ENCODE measurements around the gene HES4.
"Not testable (repeated sequence)": the region's sequence is repeated elsewhere in the genome, so short reads cannot be mapped to it uniquely, and the experiment has no call there.

Gene HES4

DNA sequence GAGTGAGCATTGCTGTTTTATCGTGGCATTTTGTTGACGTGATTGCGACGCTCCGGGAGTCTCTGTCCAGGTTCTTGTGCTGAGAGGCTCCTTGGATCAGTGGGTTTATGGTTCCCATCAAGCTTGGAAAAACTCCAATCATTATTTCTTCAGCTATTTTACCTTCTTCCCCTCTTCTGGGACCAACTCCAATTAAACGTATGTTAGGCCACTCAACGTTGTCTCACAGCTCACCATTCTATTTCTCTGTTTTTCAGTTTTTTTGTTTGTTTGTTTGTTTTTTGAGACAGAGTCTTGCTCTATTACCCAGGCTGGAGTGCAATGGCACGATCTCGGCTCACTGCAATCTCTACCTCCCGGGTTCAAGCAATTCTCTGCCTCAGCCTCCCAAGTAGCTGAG, 8.0 kb downstream of the HES4 start:
- Histone ChIP-seq H3K27me3 (ENCODE audit: insufficient read depth, low read length) (peaks cover 82% of the 10 kb centered on the region), H3K9ac (ENCODE audit: low read depth, low read length) (no peak overlapping the region), H3K9me3 (ENCODE audit: insufficient read depth, low read depth, low read length) (no peaks in the 10 kb centered on the region), H3K36me3 (ENCODE audit: insufficient read depth, low read depth, low read length) (no peaks in the 10 kb centered on the region), H3K27ac (ENCODE audit: low read length) (no peak overlapping the region), H3K4me1 (ENCODE audit: insufficient read depth, low read length) (no peaks in the 10 kb centered on the region), H3K4me3 (ENCODE audit: low read length) (no peak overlapping the region)

- not testable (repeated sequence) for H3K4me1 ChIP-seq (ENCODE audit: insufficient read depth, low read length); H3K9me3 ChIP-seq (ENCODE audit: insufficient read depth, low read depth, low read length); H3K27ac ChIP-seq (ENCODE audit: low read length); H3K4me3 ChIP-seq (ENCODE audit: low read length); H3K36me3 ChIP-seq (ENCODE audit: insufficient read depth, low read depth, low read length); H3K9ac ChIP-seq (ENCODE audit: low read depth, low read length)
- H3K27me3 ChIP-seq (ENCODE audit: insufficient read depth, low read length): peaks cover 81% of the 10 kb centered on the region
Measured at GRCh38 chr1:991275-991674, 8.6 kb downstream of the HES4 start.

DNA sequence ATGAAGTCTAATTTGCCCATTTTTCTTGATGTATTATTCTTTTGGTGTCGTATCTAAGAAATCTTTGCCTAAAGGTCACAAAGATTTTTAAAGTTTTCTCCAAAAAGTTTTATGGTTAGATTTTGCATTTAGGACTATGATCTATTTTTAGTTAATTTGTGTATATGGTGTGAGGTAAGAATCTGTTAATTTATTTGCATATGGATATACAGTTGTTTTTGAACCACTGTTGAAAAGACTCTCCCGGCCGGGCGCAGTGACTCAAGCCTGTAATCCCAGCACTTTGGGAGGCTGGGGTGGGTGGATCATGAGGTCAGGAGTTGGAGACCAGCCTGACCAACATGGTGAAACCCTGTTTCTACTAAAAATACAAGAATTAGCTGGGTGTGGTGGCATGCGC, 11.8 kb downstream of the HES4 start:
- not testable (repeated sequence) for H3K36me3 ChIP-seq (ENCODE audit: insufficient read depth, low read depth, low read length); H3K9me3 ChIP-seq (ENCODE audit: insufficient read depth, low read depth, low read length); H3K9ac ChIP-seq (ENCODE audit: low read depth, low read length); H3K27ac ChIP-seq (ENCODE audit: low read length); H3K4me3 ChIP-seq (ENCODE audit: low read length); H3K4me1 ChIP-seq (ENCODE audit: insufficient read depth, low read length)
- H3K27me3 ChIP-seq (ENCODE audit: insufficient read depth, low read length): peaks cover 75% of the 10 kb centered on the region

- Histone ChIP-seq H3K27me3 (ENCODE audit: insufficient read depth, low read length) (peaks cover 68% of the 10 kb centered on the region), H3K4me3 (ENCODE audit: low read length) (no peak overlapping the region)
Measured at GRCh38 chr1:985126-985525, 14.8 kb downstream of the HES4 start.

GRCh38 chr1:984476-984814, 15.5 kb downstream of the HES4 start:
- Histone ChIP-seq H3K36me3 (ENCODE audit: insufficient read depth, low read depth, low read length) (no peaks in the 10 kb centered on the region), H3K27ac (ENCODE audit: low read length) (no peak overlapping the region), H3K4me1 (ENCODE audit: insufficient read depth, low read length) (no peaks in the 10 kb centered on the region), H3K4me3 (ENCODE audit: low read length) (no peak overlapping the region), H3K27me3 (ENCODE audit: insufficient read depth, low read length) (peaks cover 68% of the 10 kb centered on the region), H3K9ac (ENCODE audit: low read depth, low read length) (no peak overlapping the region), H3K9me3 (ENCODE audit: insufficient read depth, low read depth, low read length) (no peaks in the 10 kb centered on the region)

More at GRCh38 chr1:985126-985525, 14.8 kb downstream of the HES4 start:
- Histone ChIP-seq H3K36me3 (ENCODE audit: insufficient read depth, low read depth, low read length) (no peaks in the 10 kb centered on the region), H3K27ac (ENCODE audit: low read length) (no peak overlapping the region), H3K9me3 (ENCODE audit: insufficient read depth, low read depth, low read length) (no peaks in the 10 kb centered on the region), H3K9ac (ENCODE audit: low read depth, low read length) (no peak overlapping the region), H3K4me1 (ENCODE audit: insufficient read depth, low read length) (no peaks in the 10 kb centered on the region)

- Histone ChIP-seq H3K9me3 (ENCODE audit: insufficient read depth, low read depth, low read length) (no peaks in the 10 kb centered on the region), H3K27me3 (ENCODE audit: insufficient read depth, low read length) (peaks cover 63% of the 10 kb centered on the region), H3K4me1 (ENCODE audit: insufficient read depth, low read length) (no peaks in the 10 kb centered on the region), H3K9ac (ENCODE audit: low read depth, low read length) (no peak overlapping the region), H3K27ac (ENCODE audit: low read length) (no peak overlapping the region), H3K4me3 (ENCODE audit: low read length) (no peak overlapping the region), H3K36me3 (ENCODE audit: insufficient read depth, low read depth, low read length) (no peaks in the 10 kb centered on the region)
Measured at GRCh38 chr1:983798-984475, 16.0 kb downstream of the HES4 start.

GRCh38 chr1:982765-983436, 17.0 kb downstream of the HES4 start:
- no peaks in the 10 kb centered on the region for H3K36me3 ChIP-seq (ENCODE audit: insufficient read depth, low read depth, low read length)
- H3K9me3 ChIP-seq (ENCODE audit: insufficient read depth, low read depth, low read length): no peaks in the 10 kb centered on the region
- no peaks in the 10 kb centered on the region for H3K4me1 ChIP-seq (ENCODE audit: insufficient read depth, low read length)
- peaks cover 53% of the 10 kb centered on the region for H3K27me3 ChIP-seq (ENCODE audit: insufficient read depth, low read length)
- H3K27ac ChIP-seq (ENCODE audit: low read length): no peak overlapping the region
- H3K9ac ChIP-seq (ENCODE audit: low read depth, low read length): no peak overlapping the region
- no peak overlapping the region for H3K4me3 ChIP-seq (ENCODE audit: low read length)

DNA sequence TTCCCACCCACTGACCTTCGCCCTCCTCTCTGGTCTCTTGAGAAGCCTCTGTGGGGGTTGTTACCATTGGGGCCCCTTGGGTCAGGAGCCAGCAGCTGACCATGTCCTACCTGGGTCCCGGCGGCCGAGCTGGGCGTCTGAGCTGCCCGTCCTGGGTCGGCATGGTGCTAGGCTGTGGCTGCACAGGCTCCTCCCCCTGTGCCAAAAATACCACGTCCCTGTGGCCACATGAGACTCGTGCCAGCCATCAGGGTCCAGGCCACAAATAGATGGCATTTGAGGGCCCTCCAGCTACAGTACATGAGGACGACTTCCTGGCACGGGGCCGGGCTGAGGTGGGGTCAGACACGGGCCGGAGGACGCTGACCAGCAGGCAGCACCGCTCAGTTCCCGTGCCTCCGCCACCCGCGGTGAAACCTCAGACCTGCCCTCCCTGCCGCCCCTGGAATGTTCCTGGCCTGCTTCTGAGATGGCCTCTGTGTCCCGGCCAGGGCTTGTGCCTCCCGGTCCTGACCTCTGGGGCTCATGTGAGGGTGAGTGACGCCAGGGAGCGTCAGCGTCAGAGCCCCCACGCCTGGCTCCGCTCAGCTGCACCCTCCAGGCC, 17.8 kb downstream of the HES4 start, which contains the start of gene PERM1:
Gene PERM1 (minus strand): TSS at position 139 of the 604 bp plus-strand sequence. CDS start 1,064 bp downstream, outside the sequence.
- Histone ChIP-seq H3K27me3 (ENCODE audit: insufficient read depth, low read length) (peaks cover 52% of the 10 kb centered on the region), H3K9me3 (ENCODE audit: insufficient read depth, low read depth, low read length) (no peaks in the 10 kb centered on the region)

DNA sequence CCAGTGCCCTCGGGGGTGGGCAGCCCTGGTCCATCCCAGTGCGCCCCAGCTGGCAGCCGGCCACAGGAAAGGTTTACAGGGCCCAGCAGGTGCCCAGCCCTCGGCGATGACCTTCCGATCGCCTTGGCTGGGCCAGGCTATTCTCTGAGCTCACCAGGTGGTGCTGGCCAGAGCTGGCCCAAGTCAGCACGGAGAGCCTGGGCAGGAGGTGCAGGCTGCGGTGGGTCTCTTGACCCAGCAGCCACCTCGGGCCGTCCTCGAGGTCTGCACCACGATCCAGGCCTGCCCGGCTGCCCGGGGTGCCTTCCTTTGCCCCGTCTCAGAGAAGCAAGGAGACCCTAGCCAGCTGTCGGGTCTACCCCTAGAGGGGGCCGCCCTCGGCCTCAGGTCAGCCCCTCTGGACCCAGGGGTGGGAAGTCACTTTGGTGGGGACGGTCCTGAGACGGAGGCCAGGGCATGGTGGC, 18.4 kb downstream of the HES4 start:
- peaks cover 50% of the 10 kb centered on the region for H3K27me3 ChIP-seq (ENCODE audit: insufficient read depth, low read length)
- no peak overlapping the region for H3K9ac ChIP-seq (ENCODE audit: low read depth, low read length)
- H3K4me1 ChIP-seq (ENCODE audit: insufficient read depth, low read length): no peaks in the 10 kb centered on the region
- no peak overlapping the region for H3K4me3 ChIP-seq (ENCODE audit: low read length)
- no peaks in the 10 kb centered on the region for H3K9me3 ChIP-seq (ENCODE audit: insufficient read depth, low read depth, low read length)
- H3K36me3 ChIP-seq (ENCODE audit: insufficient read depth, low read depth, low read length): no peaks in the 10 kb centered on the region
- H3K27ac ChIP-seq (ENCODE audit: low read length): no peak overlapping the region

More for the DNA sequence above, 17.8 kb downstream of the HES4 start, which contains the start of gene PERM1:
- no peaks in the 10 kb centered on the region for H3K4me1 ChIP-seq (ENCODE audit: insufficient read depth, low read length)
- H3K9ac ChIP-seq (ENCODE audit: low read depth, low read length): no peak within 1 kb of the TSS
- no peaks in the 10 kb centered on the region for H3K36me3 ChIP-seq (ENCODE audit: insufficient read depth, low read depth, low read length)
- no peak within 1 kb of the TSS for H3K27ac ChIP-seq (ENCODE audit: low read length)
- H3K4me3 ChIP-seq (ENCODE audit: low read length): no peak within 1 kb of the TSS

GRCh38 chr1:980602-981395, 19.1 kb downstream of the HES4 start:
- H3K27me3 ChIP-seq (ENCODE audit: insufficient read depth, low read length): peaks cover 45% of the 10 kb centered on the region
- H3K4me1 ChIP-seq (ENCODE audit: insufficient read depth, low read length): no peaks in the 10 kb centered on the region
- H3K27ac ChIP-seq (ENCODE audit: low read length): no peak overlapping the region
- no peaks in the 10 kb centered on the region for H3K36me3 ChIP-seq (ENCODE audit: insufficient read depth, low read depth, low read length)
- no peak overlapping the region for H3K9ac ChIP-seq (ENCODE audit: low read depth, low read length)
- no peaks in the 10 kb centered on the region for H3K9me3 ChIP-seq (ENCODE audit: insufficient read depth, low read depth, low read length)
- no peak overlapping the region for H3K4me3 ChIP-seq (ENCODE audit: low read length)

DNA sequence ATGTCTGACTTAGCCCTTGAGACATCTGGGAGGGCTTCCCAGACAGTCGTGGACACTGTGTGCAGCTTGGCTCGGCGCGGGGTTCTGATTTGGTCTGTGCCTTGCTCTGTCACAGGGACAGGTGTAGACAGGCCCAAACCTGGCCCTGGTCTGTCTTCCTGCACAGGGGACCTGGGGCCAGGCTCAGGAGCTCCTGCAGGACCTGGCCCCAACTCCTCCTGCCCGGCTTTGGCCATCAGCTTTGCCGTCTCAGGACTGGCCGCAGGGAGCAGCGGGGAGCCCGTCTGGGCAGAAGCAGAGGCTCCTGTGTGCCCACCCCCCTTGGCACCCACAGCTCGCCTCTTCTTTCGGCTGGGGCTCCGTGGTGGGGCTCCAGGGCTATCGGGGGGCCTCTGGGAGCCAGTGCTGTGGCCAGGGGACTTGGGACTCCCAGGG, 19.7 kb downstream of the HES4 start:
- Histone ChIP-seq H3K4me1 (ENCODE audit: insufficient read depth, low read length) (no peaks in the 10 kb centered on the region), H3K27ac (ENCODE audit: low read length) (no peak overlapping the region), H3K9ac (ENCODE audit: low read depth, low read length) (no peak overlapping the region), H3K27me3 (ENCODE audit: insufficient read depth, low read length) (peaks cover 38% of the 10 kb centered on the region), H3K9me3 (ENCODE audit: insufficient read depth, low read depth, low read length) (no peaks in the 10 kb centered on the region), H3K36me3 (ENCODE audit: insufficient read depth, low read depth, low read length) (no peaks in the 10 kb centered on the region), H3K4me3 (ENCODE audit: low read length) (no peak overlapping the region)

All from iPS-20b (cell line).